CD4-positive, alpha-beta T cell treated with Interferon alpha-2 for 1 hour (primary cell): ENCODE results near the gene UBR7.

Source experiments
- DNase-seq, 2 donors: peaks; one replicate each; pipeline ENCODE4 v3.0.0-alpha.2; 2020 to 2022

The UBR7 gene

DNA sequence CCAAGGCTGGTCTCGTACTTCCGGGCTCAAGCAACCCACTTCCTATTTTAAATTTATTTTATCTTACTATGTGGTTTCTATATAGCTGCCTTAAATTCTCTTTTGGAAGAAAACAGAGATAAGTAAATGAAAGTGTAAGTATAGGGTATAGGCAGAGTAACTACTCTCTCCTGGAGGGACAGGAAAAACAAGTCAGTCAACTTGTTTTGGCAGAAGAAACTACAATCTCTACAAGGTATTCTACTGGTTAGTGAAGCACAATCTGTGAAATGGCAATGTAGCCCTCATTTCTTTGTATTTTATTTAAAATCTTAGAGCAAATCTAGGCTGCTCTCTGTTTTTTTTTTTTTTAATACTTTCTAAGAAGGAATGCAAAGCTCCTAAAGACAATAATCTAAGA, 55.4 kb downstream of the UBR7 start:
- no peak for DNase-seq

GRCh38 chr14:93263416-93263815, 56.4 kb downstream of the UBR7 start:
- no peak for DNase-seq

DNA sequence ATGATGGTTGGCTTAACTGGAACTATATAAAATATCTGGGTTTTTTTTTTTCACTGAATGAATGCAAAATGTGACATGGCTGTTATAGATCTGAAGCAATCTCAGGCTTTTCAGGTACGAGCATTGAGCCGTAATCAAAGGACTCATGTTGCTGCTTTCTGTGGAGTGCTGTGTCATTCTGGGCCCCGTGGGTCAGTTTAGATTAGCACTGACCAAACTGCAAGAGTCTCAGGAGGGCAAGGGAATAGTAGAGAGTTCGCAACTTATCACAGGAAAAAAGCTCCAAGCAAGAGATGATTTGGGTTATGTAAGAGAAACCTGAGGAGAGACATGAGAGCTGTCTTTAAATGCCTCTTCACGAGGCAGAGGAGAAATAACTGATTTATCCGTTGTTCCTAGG, 59.1 kb downstream of the UBR7 start:
- no peak for DNase-seq

GRCh38 chr14:93267149-93267711, 60.2 kb downstream of the UBR7 start:
- DNase-seq, result no peak

GRCh38 chr14:93268406-93268805, 61.4 kb downstream of the UBR7 start:
- DNase-seq, result no peak

DNA sequence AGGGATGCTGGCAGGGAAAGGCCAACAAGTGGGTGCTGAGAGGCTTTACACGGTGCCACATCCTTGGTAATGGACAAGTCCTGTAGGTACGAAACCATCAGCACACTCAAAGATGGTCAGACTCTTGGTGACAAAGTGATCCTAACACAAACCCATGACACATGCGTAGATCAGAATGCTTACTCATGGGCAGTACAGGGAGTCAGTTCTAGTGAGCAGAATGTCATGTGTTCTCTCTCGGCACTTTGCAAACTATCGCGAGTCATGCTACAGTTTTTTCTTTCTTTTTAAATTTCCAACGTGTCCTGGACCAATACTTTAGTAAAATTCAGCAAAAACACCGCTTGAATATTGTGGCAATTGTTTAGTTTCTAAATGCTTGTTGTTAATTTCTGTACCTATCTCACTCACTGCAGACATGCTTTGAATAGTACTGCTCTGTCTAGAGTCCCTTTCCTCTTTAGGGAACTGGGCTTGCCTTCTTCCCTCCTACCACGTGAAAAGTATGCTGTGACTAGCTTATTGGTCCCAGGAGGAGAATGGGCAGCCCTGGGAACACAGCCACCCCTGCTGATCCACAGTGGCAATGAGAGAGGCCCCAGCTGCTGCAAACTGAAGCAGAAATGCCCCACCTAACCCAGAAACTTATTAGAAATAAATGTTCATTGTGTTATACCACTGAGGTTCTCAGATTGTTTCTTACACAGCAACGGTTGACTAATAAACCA, 62.4 kb downstream of the UBR7 start:
- DNase-seq, result no peak

- DNase-seq, result no peak
Measured at GRCh38 chr14:93271111-93271510, 64.1 kb downstream of the UBR7 start.

DNA sequence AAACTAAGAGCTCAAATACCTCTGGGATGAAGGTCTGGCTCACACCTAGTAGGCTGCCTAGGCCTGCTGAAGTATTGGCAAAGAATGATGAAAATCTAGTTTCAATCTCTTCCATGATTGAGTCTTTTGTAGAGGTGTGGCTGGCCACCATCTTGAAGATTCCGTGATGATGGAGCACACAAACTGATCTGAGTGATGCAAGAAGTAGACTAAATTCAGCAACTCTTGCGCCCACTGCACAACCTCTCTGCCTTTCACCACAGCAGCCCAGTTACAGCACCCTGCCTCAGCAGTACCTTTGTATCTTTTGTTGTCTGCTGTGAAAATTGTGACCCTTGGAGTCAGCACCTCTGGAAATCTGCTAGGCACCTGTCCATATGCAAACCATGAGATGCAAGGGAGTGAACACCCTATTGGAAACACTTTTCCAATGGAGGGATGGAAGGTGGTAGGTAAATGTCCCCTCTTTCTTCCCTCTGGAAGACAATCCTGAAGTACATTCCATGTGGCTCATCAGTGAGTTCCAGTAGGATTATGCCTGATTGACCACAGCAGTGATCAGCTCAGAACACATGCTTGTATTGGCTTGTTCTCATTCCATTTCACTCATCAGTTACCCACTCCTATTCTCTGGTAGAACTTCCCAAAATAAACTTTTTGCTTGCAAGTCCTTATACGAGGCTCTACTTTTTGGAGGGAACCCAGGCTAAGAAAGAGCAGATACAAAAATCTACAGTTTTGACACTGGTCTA, 67.2 kb downstream of the UBR7 start:
- DNase-seq, result no peak

GRCh38 chr14:93276031-93276716, 69.1 kb downstream of the UBR7 start:
- no peak for DNase-seq
